ENCODE data around the gene SERAC1. TPM values are rescaled to one million over a fixed set of nuclear protein-coding genes. Genes with fewer than 3 reads are reported as not detected.
"Not testable (repeated sequence)": the region's sequence is repeated elsewhere in the genome, so short reads cannot be mapped to it uniquely, and the experiment has no call there.

The SERAC1 gene
- total RNA-seq, 1 donor: 11.2 TPM

- H3K4me3 ChIP-seq (ENCODE audit: low read depth, low read length): no peak overlapping the region
- DNase-seq (ENCODE audit: low read depth): peak; percentile 64
- no peak for TF ChIP-seq CTCF (IDR thresholded peaks at IDR 0.05; ENCODE audit: insufficient read depth, low read length)
Measured at GRCh38 chr6:158185729-158186456, 17.8 kb upstream of the SERAC1 start.

- no peak overlapping the region for H3K4me3 ChIP-seq (ENCODE audit: low read depth, low read length)
- peak; percentile 74 for DNase-seq (ENCODE audit: low read depth)
- TF ChIP-seq CTCF (IDR thresholded peaks at IDR 0.05; ENCODE audit: insufficient read depth, low read length): no peak
Measured at GRCh38 chr6:158184608-158185007, 16.5 kb upstream of the SERAC1 start.

GRCh38 chr6:158183174-158183972 lies 15.3 kb upstream of the SERAC1 start:
- not testable (repeated sequence) for H3K4me3 ChIP-seq (ENCODE audit: low read depth, low read length); DNase-seq (ENCODE audit: low read depth)

- DNase-seq (ENCODE audit: low read depth); H3K4me3 ChIP-seq (ENCODE audit: low read depth, low read length): not testable (repeated sequence)
Measured at GRCh38 chr6:158177712-158178111, 9.7 kb upstream of the SERAC1 start.

GRCh38 chr6:158175111-158175510 lies 7.0 kb upstream of the SERAC1 start:
- TF ChIP-seq CTCF (IDR thresholded peaks at IDR 0.05; ENCODE audit: insufficient read depth, low read length): no peak
- H3K4me3 ChIP-seq (ENCODE audit: low read depth, low read length): no peak overlapping the region
- DNase-seq (ENCODE audit: low read depth): no peak

GRCh38 chr6:158174514-158174913 lies 6.5 kb upstream of the SERAC1 start:
- DNase-seq (ENCODE audit: low read depth): peak; percentile 99
- no peak overlapping the region for H3K4me3 ChIP-seq (ENCODE audit: low read depth, low read length)
- no peak for TF ChIP-seq CTCF (IDR thresholded peaks at IDR 0.05; ENCODE audit: insufficient read depth, low read length)

GRCh38 chr6:158174024-158174423 lies 6.0 kb upstream of the SERAC1 start:
- peak; percentile 20 for DNase-seq (ENCODE audit: low read depth)
- no peak for TF ChIP-seq CTCF (IDR thresholded peaks at IDR 0.05; ENCODE audit: insufficient read depth, low read length)
- no peak overlapping the region for H3K4me3 ChIP-seq (ENCODE audit: low read depth, low read length)
